GM21717 (cell line): ENCODE measurements around the gene ANKRD34A.

Source experiments
- ATAC-seq: cut with Tn5 transposase; IDR thresholded peaks from one replicate; pipeline ENCODE4 v1.9.1; 2021; ENCODE audit warnings: mild to moderate bottlenecking, moderate library complexity; ENCODE audit not compliant: unreplicated experiment

Gene ANKRD34A

DNA sequence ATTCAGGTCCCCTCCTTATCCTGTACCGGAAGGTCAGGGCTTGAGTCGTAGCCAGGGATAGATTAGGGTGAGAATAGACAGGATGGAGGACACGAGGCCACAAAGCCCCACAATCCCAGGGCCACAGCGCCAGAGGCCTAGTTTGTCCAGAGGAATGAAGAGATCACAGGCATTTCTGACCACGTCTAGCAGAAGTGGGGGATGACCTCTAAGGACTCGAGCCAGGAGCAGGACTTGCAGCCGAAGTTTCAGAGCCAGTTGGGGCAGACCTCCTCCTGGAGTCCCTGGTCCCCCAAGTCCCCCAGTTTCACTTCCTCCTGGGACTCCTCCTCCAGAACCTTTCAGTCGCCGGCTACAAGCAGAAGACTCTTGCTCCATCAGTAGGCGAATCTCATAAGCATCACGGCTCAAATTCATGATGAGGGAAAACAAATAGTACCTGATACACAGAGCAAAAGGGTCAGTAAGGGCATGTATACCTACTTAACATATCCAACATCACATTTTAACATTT is 52.2 kb downstream of the ANKRD34A start:
- ATAC-seq = no peak
